ENCODE data around the gene HNRNPL. TPM values are rescaled to one million over a fixed set of nuclear protein-coding genes. Genes with fewer than 3 reads are reported as not detected.
A peak's percentile ranks its signal among the peaks of the same experiment; 100 is the strongest.

Gene HNRNPL
- total and polyA plus RNA-seq, 9 of the 15 experiments (the other 6 are each of a cell fraction or from before 2014, with no cell fraction given), result 39.5 to 610 (median 299) TPM

DNA sequence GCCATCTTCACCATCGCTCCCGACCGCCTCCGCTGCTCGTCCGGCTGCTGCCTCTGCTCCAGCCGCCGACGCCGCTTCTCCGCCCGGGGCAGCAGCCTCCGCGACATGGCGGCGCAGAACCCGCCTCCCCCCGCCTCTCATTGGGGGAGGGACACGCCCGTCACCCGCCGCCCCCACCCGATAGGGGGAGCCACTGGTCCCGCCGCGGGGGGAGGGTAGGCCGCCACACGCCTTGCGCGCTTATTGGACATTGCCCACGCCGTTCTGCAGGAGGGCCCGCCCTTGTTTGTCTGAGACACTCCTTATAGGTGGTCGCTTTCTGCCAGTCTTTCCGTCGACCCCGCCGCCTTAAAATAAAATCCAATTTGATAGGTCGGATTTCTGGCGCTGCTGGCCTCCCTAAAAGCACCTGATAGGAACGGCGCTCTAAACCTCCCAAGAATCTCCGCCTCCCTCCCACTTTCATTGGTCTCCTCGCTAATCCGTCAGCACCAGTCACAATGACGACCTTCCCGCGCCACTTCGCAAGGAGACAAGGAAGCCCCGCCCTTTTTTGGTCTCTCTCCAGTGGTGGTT is at the start of gene HNRNPL (continued):
- TF ChIP-seq, protein P1, sequence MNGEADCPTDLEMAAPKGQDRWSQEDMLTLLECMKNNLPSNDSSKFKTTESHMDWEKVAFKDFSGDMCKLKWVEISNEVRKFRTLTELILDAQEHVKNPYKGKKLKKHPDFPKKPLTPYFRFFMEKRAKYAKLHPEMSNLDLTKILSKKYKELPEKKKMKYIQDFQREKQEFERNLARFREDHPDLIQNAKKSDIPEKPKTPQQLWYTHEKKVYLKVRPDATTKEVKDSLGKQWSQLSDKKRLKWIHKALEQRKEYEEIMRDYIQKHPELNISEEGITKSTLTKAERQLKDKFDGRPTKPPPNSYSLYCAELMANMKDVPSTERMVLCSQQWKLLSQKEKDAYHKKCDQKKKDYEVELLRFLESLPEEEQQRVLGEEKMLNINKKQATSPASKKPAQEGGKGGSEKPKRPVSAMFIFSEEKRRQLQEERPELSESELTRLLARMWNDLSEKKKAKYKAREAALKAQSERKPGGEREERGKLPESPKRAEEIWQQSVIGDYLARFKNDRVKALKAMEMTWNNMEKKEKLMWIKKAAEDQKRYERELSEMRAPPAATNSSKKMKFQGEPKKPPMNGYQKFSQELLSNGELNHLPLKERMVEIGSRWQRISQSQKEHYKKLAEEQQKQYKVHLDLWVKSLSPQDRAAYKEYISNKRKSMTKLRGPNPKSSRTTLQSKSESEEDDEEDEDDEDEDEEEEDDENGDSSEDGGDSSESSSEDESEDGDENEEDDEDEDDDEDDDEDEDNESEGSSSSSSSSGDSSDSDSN (IDR thresholded peaks at IDR 0.05; ENCODE audit: borderline replicate concordance in 1 of 2, low read depth in 2 of 2, low read length in 2 of 2), result no peak; a peak in 1 of 4 replicates
- no peak for TF ChIP-seq TAL1 (IDR thresholded peaks at IDR 0.05)
- TF ChIP-seq, protein P2, sequence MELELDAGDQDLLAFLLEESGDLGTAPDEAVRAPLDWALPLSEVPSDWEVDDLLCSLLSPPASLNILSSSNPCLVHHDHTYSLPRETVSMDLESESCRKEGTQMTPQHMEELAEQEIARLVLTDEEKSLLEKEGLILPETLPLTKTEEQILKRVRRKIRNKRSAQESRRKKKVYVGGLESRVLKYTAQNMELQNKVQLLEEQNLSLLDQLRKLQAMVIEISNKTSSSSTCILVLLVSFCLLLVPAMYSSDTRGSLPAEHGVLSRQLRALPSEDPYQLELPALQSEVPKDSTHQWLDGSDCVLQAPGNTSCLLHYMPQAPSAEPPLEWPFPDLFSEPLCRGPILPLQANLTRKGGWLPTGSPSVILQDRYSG (tag; conservative IDR thresholded peaks at IDR 0.05; ENCODE audit: low read depth), result no peak
- no peak for TF ChIP-seq CHCHD3 (CRISPR knock-in tag; IDR thresholded peaks at IDR 0.05)
- peak; percentile 88 for TF ChIP-seq CXXC5 (CRISPR knock-in tag; IDR thresholded peaks at IDR 0.05)
- no peak for TF ChIP-seq HDAC1 (IDR thresholded peaks at IDR 0.05)
- no peak for TF ChIP-seq KAT8 (IDR thresholded peaks at IDR 0.05; ENCODE audit: low read depth)
- TF ChIP-seq RBM34 (IDR thresholded peaks at IDR 0.05; ENCODE audit: borderline replicate concordance, insufficient read depth, low read length), result no peak
- TF ChIP-seq, protein P3, sequence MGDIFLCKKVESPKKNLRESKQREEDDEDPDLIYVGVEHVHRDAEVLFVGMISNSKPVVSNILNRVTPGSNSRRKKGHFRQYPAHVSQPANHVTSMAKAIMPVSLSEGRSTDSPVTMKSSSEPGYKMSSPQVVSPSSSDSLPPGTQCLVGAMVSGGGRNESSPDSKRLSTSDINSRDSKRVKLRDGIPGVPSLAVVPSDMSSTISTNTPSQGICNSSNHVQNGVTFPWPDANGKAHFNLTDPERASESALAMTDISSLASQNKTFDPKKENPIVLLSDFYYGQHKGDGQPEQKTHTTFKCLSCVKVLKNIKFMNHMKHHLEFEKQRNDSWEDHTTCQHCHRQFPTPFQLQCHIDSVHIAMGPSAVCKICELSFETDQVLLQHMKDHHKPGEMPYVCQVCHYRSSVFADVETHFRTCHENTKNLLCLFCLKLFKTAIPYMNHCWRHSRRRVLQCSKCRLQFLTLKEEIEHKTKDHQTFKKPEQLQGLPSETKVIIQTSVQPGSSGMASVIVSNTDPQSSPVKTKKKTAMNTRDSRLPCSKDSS (IDR thresholded peaks at IDR 0.05; ENCODE audit: low read depth, partially characterized antibody), result no peak
- peak; percentile 66; the same call in 1 of the 2 replicates for TF ChIP-seq CTBP1 (IDR thresholded peaks at IDR 0.05; ENCODE audit: borderline replicate concordance)
- no peak for TF ChIP-seq ZNF316 (IDR thresholded peaks at IDR 0.05)
- TF ChIP-seq ZNF324 (CRISPR knock-in tag; IDR thresholded peaks at IDR 0.05), result no peak
- TF ChIP-seq, protein P4, sequence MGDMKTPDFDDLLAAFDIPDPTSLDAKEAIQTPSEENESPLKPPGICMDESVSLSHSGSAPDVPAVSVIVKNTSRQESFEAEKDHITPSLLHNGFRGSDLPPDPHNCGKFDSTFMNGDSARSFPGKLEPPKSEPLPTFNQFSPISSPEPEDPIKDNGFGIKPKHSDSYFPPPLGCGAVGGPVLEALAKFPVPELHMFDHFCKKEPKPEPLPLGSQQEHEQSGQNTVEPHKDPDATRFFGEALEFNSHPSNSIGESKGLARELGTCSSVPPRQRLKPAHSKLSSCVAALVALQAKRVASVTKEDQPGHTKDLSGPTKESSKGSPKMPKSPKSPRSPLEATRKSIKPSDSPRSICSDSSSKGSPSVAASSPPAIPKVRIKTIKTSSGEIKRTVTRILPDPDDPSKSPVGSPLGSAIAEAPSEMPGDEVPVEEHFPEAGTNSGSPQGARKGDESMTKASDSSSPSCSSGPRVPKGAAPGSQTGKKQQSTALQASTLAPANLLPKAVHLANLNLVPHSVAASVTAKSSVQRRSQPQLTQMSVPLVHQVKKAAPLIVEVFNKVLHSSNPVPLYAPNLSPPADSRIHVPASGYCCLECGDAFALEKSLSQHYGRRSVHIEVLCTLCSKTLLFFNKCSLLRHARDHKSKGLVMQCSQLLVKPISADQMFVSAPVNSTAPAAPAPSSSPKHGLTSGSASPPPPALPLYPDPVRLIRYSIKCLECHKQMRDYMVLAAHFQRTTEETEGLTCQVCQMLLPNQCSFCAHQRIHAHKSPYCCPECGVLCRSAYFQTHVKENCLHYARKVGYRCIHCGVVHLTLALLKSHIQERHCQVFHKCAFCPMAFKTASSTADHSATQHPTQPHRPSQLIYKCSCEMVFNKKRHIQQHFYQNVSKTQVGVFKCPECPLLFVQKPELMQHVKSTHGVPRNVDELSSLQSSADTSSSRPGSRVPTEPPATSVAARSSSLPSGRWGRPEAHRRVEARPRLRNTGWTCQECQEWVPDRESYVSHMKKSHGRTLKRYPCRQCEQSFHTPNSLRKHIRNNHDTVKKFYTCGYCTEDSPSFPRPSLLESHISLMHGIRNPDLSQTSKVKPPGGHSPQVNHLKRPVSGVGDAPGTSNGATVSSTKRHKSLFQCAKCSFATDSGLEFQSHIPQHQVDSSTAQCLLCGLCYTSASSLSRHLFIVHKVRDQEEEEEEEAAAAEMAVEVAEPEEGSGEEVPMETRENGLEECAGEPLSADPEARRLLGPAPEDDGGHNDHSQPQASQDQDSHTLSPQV (IDR thresholded peaks at IDR 0.05), result no peak
- TF ChIP-seq PHF20 (IDR thresholded peaks at IDR 0.05; ENCODE audit: partially characterized antibody), result no peak
- no peak for TF ChIP-seq ZKSCAN8 (CRISPR knock-in tag; IDR thresholded peaks at IDR 0.05)
- TF ChIP-seq CBFA2T2 (conservative IDR thresholded peaks at IDR 0.05), result no peak
- TF ChIP-seq, protein P5, sequence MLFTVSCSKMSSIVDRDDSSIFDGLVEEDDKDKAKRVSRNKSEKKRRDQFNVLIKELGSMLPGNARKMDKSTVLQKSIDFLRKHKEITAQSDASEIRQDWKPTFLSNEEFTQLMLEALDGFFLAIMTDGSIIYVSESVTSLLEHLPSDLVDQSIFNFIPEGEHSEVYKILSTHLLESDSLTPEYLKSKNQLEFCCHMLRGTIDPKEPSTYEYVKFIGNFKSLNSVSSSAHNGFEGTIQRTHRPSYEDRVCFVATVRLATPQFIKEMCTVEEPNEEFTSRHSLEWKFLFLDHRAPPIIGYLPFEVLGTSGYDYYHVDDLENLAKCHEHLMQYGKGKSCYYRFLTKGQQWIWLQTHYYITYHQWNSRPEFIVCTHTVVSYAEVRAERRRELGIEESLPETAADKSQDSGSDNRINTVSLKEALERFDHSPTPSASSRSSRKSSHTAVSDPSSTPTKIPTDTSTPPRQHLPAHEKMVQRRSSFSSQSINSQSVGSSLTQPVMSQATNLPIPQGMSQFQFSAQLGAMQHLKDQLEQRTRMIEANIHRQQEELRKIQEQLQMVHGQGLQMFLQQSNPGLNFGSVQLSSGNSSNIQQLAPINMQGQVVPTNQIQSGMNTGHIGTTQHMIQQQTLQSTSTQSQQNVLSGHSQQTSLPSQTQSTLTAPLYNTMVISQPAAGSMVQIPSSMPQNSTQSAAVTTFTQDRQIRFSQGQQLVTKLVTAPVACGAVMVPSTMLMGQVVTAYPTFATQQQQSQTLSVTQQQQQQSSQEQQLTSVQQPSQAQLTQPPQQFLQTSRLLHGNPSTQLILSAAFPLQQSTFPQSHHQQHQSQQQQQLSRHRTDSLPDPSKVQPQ (CRISPR knock-in tag; IDR thresholded peaks at IDR 0.05; ENCODE audit: borderline replicate concordance), result no peak
